GM23248 (cell line): ENCODE results near the gene APOM. TPM values are rescaled to one million over a fixed set of nuclear protein-coding genes. Genes with fewer than 3 reads are reported as not detected.

Experiments used
- DNase-seq: peaks from one replicate; pipeline ENCODE4 v3.0.0-alpha.2; 2015
- H2AFZ ChIP-seq: fragments of 200-600 bp; sonication (generic); 2 replicates; pipeline ENCODE4 v1.6.1; 2016; ENCODE audit warnings: antibody characterized with exemption
- H3F3A ChIP-seq: fragments of 200-600 bp; sonication (generic); 2 replicates; pipeline ENCODE4 v1.6.1; 2016; ENCODE audit warnings: mild to moderate bottlenecking, antibody characterized with exemption, mixed run types; ENCODE audit not compliant: insufficient read depth
- H3K27ac ChIP-seq: fragments of 200-600 bp; sonication (generic); 2 replicates; pipeline ENCODE4 v1.5.1; 2016; ENCODE audit warnings: mild to moderate bottlenecking
- H3K27me3 ChIP-seq: fragments of 200-600 bp; sonication (generic); replicated peaks from 2 replicates; pipeline ENCODE4 v1.6.1; 2016; ENCODE audit warnings: mild to moderate bottlenecking; ENCODE audit not compliant: insufficient read depth
- H3K36me3 ChIP-seq: fragments of 200-600 bp; sonication (generic); 2 replicates; pipeline ENCODE4 v1.6.1; 2016; ENCODE audit warnings: low read depth, mild to moderate bottlenecking
- H3K4me1 ChIP-seq: fragments of 200-600 bp; sonication (generic); 2 replicates; pipeline ENCODE4 v1.6.1; 2016; ENCODE audit warnings: mild to moderate bottlenecking; ENCODE audit not compliant: insufficient read depth
- H3K4me2 ChIP-seq: fragments of 200-600 bp; sonication (generic); one replicate; pipeline ENCODE4 v1.6.1; 2016; ENCODE audit warnings: mild to moderate bottlenecking; ENCODE audit not compliant: unreplicated experiment
- H3K4me3 ChIP-seq: fragments of 200-600 bp; sonication (generic); 2 replicates; pipeline ENCODE4 v1.5.1; 2016; ENCODE audit warnings: mild to moderate bottlenecking
- H3K79me2 ChIP-seq: fragments of 200-600 bp; sonication (generic); 2 replicates; pipeline ENCODE4 v1.6.1; 2016; ENCODE audit warnings: mild to moderate bottlenecking; ENCODE audit not compliant: insufficient read depth
- H3K9ac ChIP-seq: fragments of 200-600 bp; sonication (generic); 2 replicates; pipeline ENCODE4 v1.6.1; 2016; ENCODE audit warnings: mild to moderate bottlenecking
- H3K9me2 ChIP-seq: fragments of 200-600 bp; sonication (generic); 2 replicates; pipeline ENCODE4 v1.6.1; 2016; ENCODE audit warnings: mixed run types, mild to moderate bottlenecking, moderate library complexity; ENCODE audit not compliant: insufficient read depth
- H3K9me3 ChIP-seq: fragments of 200-600 bp; sonication (generic); one replicate; pipeline ENCODE4 v1.6.1; 2017; ENCODE audit warnings: low read depth
- H4K20me1 ChIP-seq: fragments of 200-600 bp; sonication (generic); 2 replicates; pipeline ENCODE4 v1.6.0; 2016; ENCODE audit not compliant: insufficient read depth
- EZH2 ChIP-seq: fragments of 200-600 bp; sonication (generic); IDR thresholded peaks from 2 replicates; pipeline ENCODE4 v1.6.1; 2018; ENCODE audit warnings: antibody characterized with exemption, mild to moderate bottlenecking; ENCODE audit not compliant: insufficient read depth, poor library complexity, severe bottlenecking
- EZH2phosphoT487 ChIP-seq: fragments of 200-600 bp; sonication (generic); IDR thresholded peaks from 2 replicates; pipeline ENCODE4 v1.6.1; 2018; ENCODE audit warnings: antibody characterized with exemption, moderate library complexity, mild to moderate bottlenecking, low read depth; ENCODE audit not compliant: insufficient read depth
- WGBS, 2 experiments: methylation state at CpG; one replicate each; pipeline ENCODE4 v1.1.6; 2015 to 2017; ENCODE audit warnings: low lambda C conversion rate in 2 of 2, low coverage in 1 of 2; ENCODE audit errors: missing lambda C conversion rate in 2 of 2; 5-methylcytosine and 5-hydroxymethylcytosine counted together
- in situ Hi-C: fragments of 300-500 bp; cut with MboI; formaldehyde crosslinking; loops from 2 replicates; pipeline ENCODE4 v1.15.0; 2020
- microRNA-seq: library from miRNA; unstranded; fragments of <30 nt; microRNA quantifications from one replicate; pipeline ENCODE4, GENCODE V29; 2016; ENCODE audit warnings: borderline number of aligned reads
- polyA plus RNA-seq: library from polyadenylated mRNA; unstranded; fragments of >200 nt; fragmentation: Nextera tagmentation; extraction: Ambion mirVana; gene quantifications from 2 replicates; pipeline ENCODE4 v1.2.1, GENCODE V29; 2016
- small RNA-seq: library from RNA; depleted of rRNA; stranded (forward); fragments of <200 nt; gene quantifications from one replicate; pipeline ENCODE3, GENCODE V24; 2014; ENCODE audit warnings: low read depth, low replicate concordance
- total RNA-seq: library from RNA; depleted of rRNA; stranded (reverse); fragments of >200 nt; shearing (Covaris generic); gene quantifications from 2 replicates; pipeline ENCODE4 v1.2.3, GENCODE V29; 2014; rRNA removed

APOM gene
- total and polyA plus RNA-seq, 2 experiments from 2014 or later, result 0.76 to 5.9 TPM

DNA sequence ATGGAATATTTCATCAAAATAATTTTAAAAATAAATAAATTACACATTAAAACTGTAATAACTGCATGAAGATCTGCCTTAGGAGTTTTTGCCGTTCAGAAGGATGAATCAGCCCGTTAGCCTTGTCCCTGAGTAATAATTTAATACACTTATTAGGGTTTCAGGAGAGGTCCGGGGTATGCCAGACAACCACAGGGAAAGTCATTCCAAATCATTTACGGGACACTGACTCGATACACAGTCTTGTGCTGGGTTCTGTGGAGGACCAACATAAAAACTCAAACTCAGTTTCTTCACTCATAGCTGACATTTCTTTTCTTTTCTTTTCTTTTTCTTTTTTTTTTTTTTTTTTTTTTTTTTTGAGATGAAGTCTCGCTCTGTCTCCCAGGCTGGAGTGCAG, 50.2 kb downstream of the APOM start:
- no peaks in the 10 kb centered on the region for H3K9me2 ChIP-seq
- no peaks in the 10 kb centered on the region for H3K27me3 ChIP-seq
- H3K4me3 ChIP-seq, result no peak overlapping the region
- H3K4me1 ChIP-seq, result peaks cover 8% of the 10 kb centered on the region
- no peaks in the 10 kb centered on the region for H4K20me1 ChIP-seq
- H3K9ac ChIP-seq, result no peak overlapping the region
- TF ChIP-seq EZH2phosphoT487, result no peak
- no peak for TF ChIP-seq EZH2
- H3K4me2 ChIP-seq, result no peak overlapping the region
- H3K27ac ChIP-seq, result no peak overlapping the region
- H3K79me2 ChIP-seq, result peaks cover 19% of the 10 kb centered on the region
- H2AFZ ChIP-seq, result no peak overlapping the region
- H3K9me3 ChIP-seq, result no peaks in the 10 kb centered on the region
- no peak for DNase-seq
- no peaks in the 10 kb centered on the region for H3F3A ChIP-seq
- WGBS, 2 experiments, result 78 to 82% methylated on average over 5 to 6 of the region's 6 CpGs
- H3K36me3 ChIP-seq, result no peaks in the 10 kb centered on the region
- in situ Hi-C loops, result no loop called here

DNA sequence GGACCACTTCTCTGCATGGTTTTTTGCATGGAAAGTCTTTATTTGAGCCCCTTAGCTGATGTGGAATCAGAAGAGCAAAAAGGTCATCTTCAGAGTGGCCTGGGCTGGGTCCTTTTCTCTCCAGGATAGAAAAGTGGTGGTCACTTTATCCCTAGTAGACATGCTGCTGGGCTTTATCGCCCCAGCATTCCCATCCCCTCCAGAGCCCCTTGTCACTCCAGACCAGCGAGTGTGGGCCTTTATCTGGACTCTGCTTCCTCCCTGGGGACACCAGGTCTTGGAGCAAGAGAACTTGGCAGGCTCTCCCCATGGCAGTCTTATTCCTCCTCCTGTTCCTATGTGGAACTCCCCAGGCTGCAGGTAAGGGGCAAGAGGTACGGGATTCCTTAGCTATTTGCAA, 50.9 kb downstream of the APOM start, which contains the start of gene LY6G6F:
Gene LY6G6F (plus strand): TSS at position 268 of the 400 bp plus-strand sequence. CDS start 41 bp downstream, at position 309.
- no peak for DNase-seq
- H3K4me3 ChIP-seq, result no peak within 1 kb of the TSS
- no peaks in the 10 kb centered on the region for H3K9me2 ChIP-seq
- H2AFZ ChIP-seq, result no peak within 1 kb of the TSS
- H3K79me2 ChIP-seq, result peaks cover 12% of the 10 kb centered on the region
- H4K20me1 ChIP-seq, result no peaks in the 10 kb centered on the region
- in situ Hi-C loops, result no loop called here
- H3K27ac ChIP-seq, result no peak within 1 kb of the TSS
- no peaks in the 10 kb centered on the region for H3K36me3 ChIP-seq
- H3K4me1 ChIP-seq, result peaks cover 6% of the 10 kb centered on the region
- no peaks in the 10 kb centered on the region for H3F3A ChIP-seq
- no peak within 1 kb of the TSS for H3K9ac ChIP-seq
- no peaks in the 10 kb centered on the region for H3K27me3 ChIP-seq
- WGBS, 2 experiments, result 23 to 38% methylated on average over 3 of the region's 3 CpGs
- no peak for TF ChIP-seq EZH2phosphoT487
- TF ChIP-seq EZH2, result no peak
- H3K4me2 ChIP-seq, result no peak within 1 kb of the TSS
- H3K9me3 ChIP-seq, result no peaks in the 10 kb centered on the region

DNA sequence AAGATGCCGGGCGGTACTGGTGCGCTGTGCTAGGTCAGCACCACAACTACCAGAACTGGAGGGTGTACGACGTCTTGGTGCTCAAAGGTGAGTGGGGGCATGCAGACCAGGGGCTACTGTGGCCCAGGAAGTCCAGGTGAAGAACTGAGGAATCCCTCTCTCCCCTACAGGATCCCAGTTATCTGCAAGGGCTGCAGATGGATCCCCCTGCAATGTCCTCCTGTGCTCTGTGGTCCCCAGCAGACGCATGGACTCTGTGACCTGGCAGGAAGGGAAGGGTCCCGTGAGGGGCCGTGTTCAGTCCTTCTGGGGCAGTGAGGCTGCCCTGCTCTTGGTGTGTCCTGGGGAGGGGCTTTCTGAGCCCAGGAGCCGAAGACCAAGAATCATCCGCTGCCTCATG, 52.0 kb downstream of the APOM start:
- DNase-seq, result no peak
- whole genome bisulfite sequencing, 2 experiments, result 77 to 78% methylated on average over 10 of the region's 10 CpGs
- Histone ChIP-seq H3K79me2 (peaks cover 1% of the 10 kb centered on the region), H3F3A (no peaks in the 10 kb centered on the region), H4K20me1 (no peaks in the 10 kb centered on the region), H3K27ac (no peak overlapping the region), H3K9ac (no peak overlapping the region), H3K9me3 (no peaks in the 10 kb centered on the region), H3K9me2 (no peaks in the 10 kb centered on the region), H3K4me1 (no peaks in the 10 kb centered on the region), H3K4me3 (no peak overlapping the region), H3K4me2 (no peak overlapping the region), H3K27me3 (no peaks in the 10 kb centered on the region), H2AFZ (no peak overlapping the region), H3K36me3 (no peaks in the 10 kb centered on the region)
- TF ChIP-seq EZH2phosphoT487 (no peak), EZH2 (no peak)
- in situ Hi-C loops, result no loop called here

Small RNAs within 50 kb of the gene (microRNA-seq; reads per million reads assigned to microRNA genes)
- not detected for gene MIR4646
- not detected for gene MIR6832

Small RNAs within 50 kb of the gene (small RNA-seq; reads per million reads assigned to genes)
- gene MIR4646 (not detected), gene MIR6832 (not detected), gene RF00019 (not detected), gene SNORA38 (2.9 reads per million, percentile 72 among the genes with 10 or more reads in this experiment), gene UQCRHP1 (not detected)

Other genes starting within 250 kb of the APOM start
Only the 30 nearest of the 37 such genes appear.
- gene MICB, start 157.7 kb upstream of the APOM start, total RNA-seq, result 4.1 and 4.9 TPM in 2 replicates
- 3.7 and 4.2 TPM in 2 replicates for gene MICB, start 157.7 kb upstream of the APOM start, polyA plus RNA-seq
- not detected in 2 replicates for gene MCCD1, start 126.9 kb upstream of the APOM start, total RNA-seq
- gene MCCD1, start 126.9 kb upstream of the APOM start, polyA plus RNA-seq, result not detected in 2 replicates
- 319 and 415 TPM in 2 replicates for gene DDX39B, start 113.9 kb upstream of the APOM start, total RNA-seq
- 197 and 204 TPM in 2 replicates for gene DDX39B, start 113.9 kb upstream of the APOM start, polyA plus RNA-seq
- gene ATP6V1G2, start 109.3 kb upstream of the APOM start, total RNA-seq, result 0.89 and 1.8 TPM in 2 replicates
- gene ATP6V1G2, start 109.3 kb upstream of the APOM start, polyA plus RNA-seq, result 2.8 and 3.5 TPM in 2 replicates
- 20.4 and 22.9 TPM in 2 replicates for gene NFKBIL1, start 108.3 kb upstream of the APOM start, total RNA-seq
- 12.3 and 15.0 TPM in 2 replicates for gene NFKBIL1, start 108.3 kb upstream of the APOM start, polyA plus RNA-seq
- gene LTA, start 83.6 kb upstream of the APOM start, total RNA-seq, result not detected in 2 replicates
- not detected in 2 replicates for gene LTA, start 83.6 kb upstream of the APOM start, polyA plus RNA-seq
- not detected in 2 replicates for gene TNF, start 80.3 kb upstream of the APOM start, total RNA-seq
- gene TNF, start 80.3 kb upstream of the APOM start, polyA plus RNA-seq, result 0.11 TPM in 1 of 2 replicates, not detected in the other
- not detected in 2 replicates for gene LTB, start 73.5 kb upstream of the APOM start, total RNA-seq
- gene LTB, start 73.5 kb upstream of the APOM start, polyA plus RNA-seq, result 0.23 TPM in 1 of 2 replicates, not detected in the other
- gene LST1, start 69.6 kb upstream of the APOM start, total RNA-seq, result not detected in 2 replicates
- not detected in 2 replicates for gene LST1, start 69.6 kb upstream of the APOM start, polyA plus RNA-seq
- gene NCR3, start 62.9 kb upstream of the APOM start, total RNA-seq, result not detected in 2 replicates
- gene NCR3, start 62.9 kb upstream of the APOM start, polyA plus RNA-seq, result not detected in 2 replicates
- not detected in 2 replicates for gene AIF1, start 40.7 kb upstream of the APOM start, total RNA-seq
- not detected in 2 replicates for gene AIF1, start 40.7 kb upstream of the APOM start, polyA plus RNA-seq
- 46.0 and 50.5 TPM in 2 replicates for gene PRRC2A, start 35.2 kb upstream of the APOM start, total RNA-seq
- gene PRRC2A, start 35.2 kb upstream of the APOM start, polyA plus RNA-seq, result 42.5 and 47.2 TPM in 2 replicates
- 161 and 198 TPM in 2 replicates for gene BAG6, start 3.2 kb upstream of the APOM start, total RNA-seq
- 88.2 and 90.8 TPM in 2 replicates for gene BAG6, start 3.2 kb upstream of the APOM start, polyA plus RNA-seq
- gene C6orf47, start 4.9 kb downstream of the APOM start, total RNA-seq, result 20.3 and 28.5 TPM in 2 replicates
- 19.4 and 19.5 TPM in 2 replicates for gene C6orf47, start 4.9 kb downstream of the APOM start, polyA plus RNA-seq
- gene GPANK1, start 9.1 kb downstream of the APOM start, total RNA-seq, result 10.6 and 11.3 TPM in 2 replicates
- gene GPANK1, start 9.1 kb downstream of the APOM start, polyA plus RNA-seq, result 19.3 and 20.0 TPM in 2 replicates
- gene CSNK2B, start 10.2 kb downstream of the APOM start, total RNA-seq, result 186 and 256 TPM in 2 replicates
- 224 and 229 TPM in 2 replicates for gene CSNK2B, start 10.2 kb downstream of the APOM start, polyA plus RNA-seq
- gene LY6G5B, start 14.1 kb downstream of the APOM start, total RNA-seq, result 2.7 and 7.5 TPM in 2 replicates
- gene LY6G5B, start 14.1 kb downstream of the APOM start, polyA plus RNA-seq, result 3.9 and 5.9 TPM in 2 replicates
- gene LY6G5C, start 25.2 kb downstream of the APOM start, total RNA-seq, result 1.7 TPM in 1 of 2 replicates, not detected in the other
- gene LY6G5C, start 25.2 kb downstream of the APOM start, polyA plus RNA-seq, result 5.0 and 5.1 TPM in 2 replicates
- gene ABHD16A, start 47.4 kb downstream of the APOM start, total RNA-seq, result 54.0 and 59.9 TPM in 2 replicates
- 48.0 and 48.5 TPM in 2 replicates for gene ABHD16A, start 47.4 kb downstream of the APOM start, polyA plus RNA-seq
- not detected in 2 replicates for gene LY6G6F, start 51.0 kb downstream of the APOM start, total RNA-seq
- gene LY6G6F, start 51.0 kb downstream of the APOM start, polyA plus RNA-seq, result not detected in 2 replicates
- not detected in 2 replicates for gene LY6G6D, start 59.5 kb downstream of the APOM start, total RNA-seq
- gene LY6G6D, start 59.5 kb downstream of the APOM start, polyA plus RNA-seq, result not detected in 2 replicates
- not detected in 2 replicates for gene LY6G6C, start 65.9 kb downstream of the APOM start, total RNA-seq
- not detected in 2 replicates for gene LY6G6C, start 65.9 kb downstream of the APOM start, polyA plus RNA-seq
- gene MPIG6B, start 67.5 kb downstream of the APOM start, total RNA-seq, result not detected in 2 replicates
- gene MPIG6B, start 67.5 kb downstream of the APOM start, polyA plus RNA-seq, result not detected in 2 replicates
- 76.6 and 93.3 TPM in 2 replicates for gene DDAH2, start 73.4 kb downstream of the APOM start, total RNA-seq
- 77.7 and 90.2 TPM in 2 replicates for gene DDAH2, start 73.4 kb downstream of the APOM start, polyA plus RNA-seq
- gene CLIC1, start 80.6 kb downstream of the APOM start, total RNA-seq, result 447 and 576 TPM in 2 replicates
- gene CLIC1, start 80.6 kb downstream of the APOM start, polyA plus RNA-seq, result 784 and 791 TPM in 2 replicates
- 4.3 and 7.1 TPM in 2 replicates for gene MSH5, start 84.1 kb downstream of the APOM start, total RNA-seq
- 2.0 and 2.9 TPM in 2 replicates for gene MSH5, start 84.1 kb downstream of the APOM start, polyA plus RNA-seq
- gene SAPCD1, start 106.8 kb downstream of the APOM start, total RNA-seq, result 2.5 TPM in 1 of 2 replicates, not detected in the other
- gene SAPCD1, start 106.8 kb downstream of the APOM start, polyA plus RNA-seq, result 0.85 and 1.3 TPM in 2 replicates
- 0.54 TPM in 1 of 2 replicates, not detected in the other for gene VWA7, start 121.4 kb downstream of the APOM start, total RNA-seq
- 0.37 and 0.56 TPM in 2 replicates for gene VWA7, start 121.4 kb downstream of the APOM start, polyA plus RNA-seq
- 47.6 and 66.4 TPM in 2 replicates for gene VARS1, start 139.9 kb downstream of the APOM start, total RNA-seq
- 39.1 and 39.8 TPM in 2 replicates for gene VARS1, start 139.9 kb downstream of the APOM start, polyA plus RNA-seq
- 32.5 and 40.3 TPM in 2 replicates for gene LSM2, start 151.1 kb downstream of the APOM start, total RNA-seq
- 48.4 and 52.3 TPM in 2 replicates for gene LSM2, start 151.1 kb downstream of the APOM start, polyA plus RNA-seq